ENCODE results near the gene SLC6A20.

Gene SLC6A20

GRCh38 chr3:45746165-45746776 is 50.1 kb downstream of the SLC6A20 start:
- TF ChIP-seq CTCF (conservative IDR thresholded peaks at IDR 0.05; ENCODE audit: low read depth, low read length): no peak

GRCh38 chr3:45742461-45743089 is 53.8 kb downstream of the SLC6A20 start:
- Histone ChIP-seq H3K4me3 (IDR thresholded peaks at IDR 0.05; ENCODE audit: insufficient read depth, low read depth, low read length) (no peak overlapping the region), H4K20me1 (ENCODE audit: insufficient read depth) (no peaks in the 10 kb centered on the region), H3K4me2 (no peak overlapping the region), H3K36me3 (ENCODE audit: insufficient read depth) (no peaks in the 10 kb centered on the region), H3K79me2 (ENCODE audit: insufficient read depth, low read depth) (no peaks in the 10 kb centered on the region), H3K27me3 (ENCODE audit: insufficient read depth, low read depth) (no peaks in the 10 kb centered on the region), H3K9ac (no peak overlapping the region), H2AFZ (ENCODE audit: low read depth) (no peak overlapping the region), H3K4me1 (ENCODE audit: low read depth, poor library complexity, severe bottlenecking) (no peaks in the 10 kb centered on the region), H3K27ac (no peak overlapping the region)
- TF ChIP-seq CTCF (conservative IDR thresholded peaks at IDR 0.05; ENCODE audit: low read depth, low read length): no peak

More at GRCh38 chr3:45746165-45746776, 50.1 kb downstream of the SLC6A20 start:
- Histone ChIP-seq H3K79me2 (ENCODE audit: insufficient read depth, low read depth) (no peaks in the 10 kb centered on the region), H3K4me1 (ENCODE audit: low read depth, poor library complexity, severe bottlenecking) (no peaks in the 10 kb centered on the region), H3K36me3 (ENCODE audit: insufficient read depth) (no peaks in the 10 kb centered on the region), H2AFZ (ENCODE audit: low read depth) (no peak overlapping the region), H3K4me3 (IDR thresholded peaks at IDR 0.05; ENCODE audit: insufficient read depth, low read depth, low read length) (no peak overlapping the region), H3K27ac (no peak overlapping the region), H3K4me2 (no peak overlapping the region), H4K20me1 (ENCODE audit: insufficient read depth) (no peaks in the 10 kb centered on the region), H3K27me3 (ENCODE audit: insufficient read depth, low read depth) (no peaks in the 10 kb centered on the region), H3K9ac (no peak overlapping the region)

- Histone ChIP-seq H3K27me3 (ENCODE audit: insufficient read depth, low read depth) (no peaks in the 10 kb centered on the region), H3K4me3 (IDR thresholded peaks at IDR 0.05; ENCODE audit: insufficient read depth, low read depth, low read length) (no peak overlapping the region), H3K4me1 (ENCODE audit: low read depth, poor library complexity, severe bottlenecking) (no peaks in the 10 kb centered on the region), H3K9ac (no peak overlapping the region), H4K20me1 (ENCODE audit: insufficient read depth) (no peaks in the 10 kb centered on the region), H3K79me2 (ENCODE audit: insufficient read depth, low read depth) (no peaks in the 10 kb centered on the region), H3K36me3 (ENCODE audit: insufficient read depth) (no peaks in the 10 kb centered on the region), H3K4me2 (no peak overlapping the region), H2AFZ (ENCODE audit: low read depth) (no peak overlapping the region), H3K27ac (no peak overlapping the region)
- TF ChIP-seq CTCF (conservative IDR thresholded peaks at IDR 0.05; ENCODE audit: low read depth, low read length): no peak
These were observed 54.4 kb downstream of the SLC6A20 start for GRCh38 chr3:45741742-45742460.

- Histone ChIP-seq H3K27ac (no peak overlapping the region), H3K4me1 (ENCODE audit: low read depth, poor library complexity, severe bottlenecking) (no peaks in the 10 kb centered on the region), H3K27me3 (ENCODE audit: insufficient read depth, low read depth) (no peaks in the 10 kb centered on the region), H3K4me3 (IDR thresholded peaks at IDR 0.05; ENCODE audit: insufficient read depth, low read depth, low read length) (no peak overlapping the region), H2AFZ (ENCODE audit: low read depth) (no peak overlapping the region), H3K79me2 (ENCODE audit: insufficient read depth, low read depth) (no peaks in the 10 kb centered on the region), H3K9ac (no peak overlapping the region), H3K4me2 (no peak overlapping the region), H3K36me3 (ENCODE audit: insufficient read depth) (no peaks in the 10 kb centered on the region), H4K20me1 (ENCODE audit: insufficient read depth) (no peaks in the 10 kb centered on the region)
- no peak for TF ChIP-seq CTCF (conservative IDR thresholded peaks at IDR 0.05; ENCODE audit: low read depth, low read length)
These were observed 55.1 kb downstream of the SLC6A20 start for GRCh38 chr3:45741247-45741646.
